Liver (tissue), 3 donors: ENCODE results near the gene DCHS2.

Experiments
- CTCF ChIP-seq: fragments of 150-350 bp; IDR thresholded peaks from 2 replicates; pipeline ENCODE4 v1.5.1; 2017; ENCODE audit warnings: improper control_type of control experiment, low read depth, low read length; ENCODE audit not compliant: missing input control
- HNF4A ChIP-seq, 2 donors: conservative IDR thresholded peaks; 2 replicates each; pipeline ENCODE4 v1.6.1; 2016; ENCODE audit warnings: antibody characterized with exemption in 2 of 2, mild to moderate bottlenecking in 2 of 2
- NR2F2 ChIP-seq: IDR thresholded peaks from 2 replicates; pipeline ENCODE4 v1.6.1; 2016; ENCODE audit warnings: antibody characterized with exemption
- REST ChIP-seq: IDR thresholded peaks from 2 replicates; pipeline ENCODE4 v1.6.1; 2016; ENCODE audit warnings: antibody characterized with exemption, mild to moderate bottlenecking
- TAF1 ChIP-seq: conservative IDR thresholded peaks from 2 replicates; pipeline ENCODE4 v1.6.1; 2016; ENCODE audit warnings: antibody characterized with exemption, mild to moderate bottlenecking
- donor health status: healthy.
- donor health status: healthy.

GRCh38 chr4:154328030-154328429 is 163.6 kb downstream of the DCHS2 start:
- TF ChIP-seq REST = no peak
- TF ChIP-seq CTCF = no peak
- TF ChIP-seq NR2F2 = no peak
- no peak for TF ChIP-seq TAF1
- TF ChIP-seq HNF4A (conservative IDR thresholded peaks at IDR 0.05) = no peak
